D721Med (cell line): ENCODE data around the gene ATG4B.

Source experiments
- DNase-seq: peaks from one replicate; pipeline ENCODE4 v3.0.0; 2011; ENCODE audit warnings: low spot score; ENCODE audit not compliant: insufficient read length
- FAIRE-seq: peaks from 2 replicates; lab custom pipeline; 2011; peaks lifted over from hg19 to GRCh38; lab: Jason Lieb, UNC
- CTCF ChIP-seq: IDR thresholded peaks from 2 replicates; pipeline ENCODE4 v1.5.1; 2012; ENCODE audit warnings: mild to moderate bottlenecking, control low read depth; ENCODE audit not compliant: insufficient read depth; ENCODE audit errors: missing control alignments

Gene ATG4B

DNA sequence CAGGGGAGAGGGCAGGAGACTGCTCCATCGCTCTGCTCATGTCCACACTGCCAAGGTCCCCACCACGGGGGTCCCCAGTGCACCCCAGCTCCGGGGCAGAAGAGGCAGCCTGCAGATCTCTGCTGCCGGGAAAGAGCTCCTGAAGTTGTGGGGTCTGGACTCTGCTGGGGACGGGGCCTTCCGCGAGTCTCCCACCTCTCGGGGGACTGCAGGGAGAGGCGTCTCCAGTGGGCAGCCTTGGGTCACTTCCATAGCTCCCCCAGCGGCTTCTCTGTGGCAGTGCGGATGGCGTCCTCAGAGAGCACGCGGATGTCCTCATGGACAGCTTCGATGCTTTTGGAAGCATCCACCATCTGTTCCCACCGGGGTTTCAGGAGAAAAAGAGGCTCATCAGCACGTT is 38.4 kb downstream of the ATG4B start:
- DNase-seq (no peak), FAIRE-seq (no peak)
- TF ChIP-seq CTCF: no peak

GRCh38 chr2:241676665-241677064 is 39.2 kb downstream of the ATG4B start:
- no peak for TF ChIP-seq CTCF
- FAIRE-seq: no peak

GRCh38 chr2:241677392-241677791 is 39.9 kb downstream of the ATG4B start:
- FAIRE-seq: no peak
- no peak for TF ChIP-seq CTCF
- no peak for DNase-seq

More at GRCh38 chr2:241676665-241677064, 39.2 kb downstream of the ATG4B start:
- DNase-seq: no peak

DNA sequence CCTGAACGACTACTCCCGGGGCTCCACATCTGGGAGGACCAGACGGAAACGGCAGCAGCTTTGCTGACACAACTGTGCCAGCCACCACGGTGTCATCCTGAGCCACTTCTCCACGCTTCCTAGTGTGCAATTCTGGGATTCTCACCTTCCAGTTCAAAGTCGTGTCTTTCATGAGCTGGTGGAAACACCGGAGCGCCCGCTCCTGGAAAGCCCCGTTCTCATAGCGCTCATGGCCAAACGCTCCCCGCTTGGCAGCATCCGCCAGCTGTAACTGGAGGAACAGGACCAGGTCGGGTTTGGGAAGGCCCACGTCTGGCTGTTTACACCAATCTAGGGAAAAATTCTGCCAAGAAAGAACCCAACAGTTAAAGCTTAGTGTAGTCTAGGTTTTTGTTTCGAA is 40.8 kb downstream of the ATG4B start:
- FAIRE-seq (no peak), DNase-seq (no peak)
- TF ChIP-seq CTCF: no peak

DNA sequence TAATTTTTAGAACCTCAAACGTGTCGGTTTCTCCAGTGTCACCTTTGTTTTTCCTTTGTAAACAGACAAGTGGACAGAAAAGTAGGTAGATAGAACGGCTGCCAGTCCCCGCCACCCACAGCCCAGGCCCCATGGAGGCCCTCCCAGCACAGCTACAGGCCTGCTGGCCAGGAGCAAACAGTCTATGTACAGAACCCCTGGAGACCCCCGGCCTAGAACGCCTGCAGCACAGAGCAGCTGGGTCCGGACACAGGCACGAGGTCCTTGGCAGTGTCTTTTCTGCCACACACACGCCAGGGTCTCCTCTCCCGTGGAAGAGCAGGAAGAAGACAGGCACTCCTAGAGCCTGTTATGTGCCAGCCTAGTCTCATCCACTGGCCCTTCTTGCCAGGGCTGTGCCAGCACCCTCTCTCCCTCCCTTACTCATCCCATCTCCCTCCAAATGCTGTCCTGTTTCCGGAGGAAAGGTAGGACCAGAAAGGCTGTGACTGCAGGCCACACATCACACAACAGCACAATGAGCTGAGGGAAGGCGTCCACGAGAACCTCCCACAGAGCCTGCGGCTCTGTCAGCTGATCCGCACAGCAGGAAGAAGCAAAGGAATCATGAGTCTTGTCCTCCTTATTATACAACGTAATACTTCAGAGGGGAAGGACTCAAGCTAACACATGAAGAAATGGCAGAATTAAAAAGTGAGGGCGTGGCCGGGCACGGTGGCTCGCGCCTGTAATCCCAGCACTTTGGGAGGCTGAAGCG is 41.5 kb downstream of the ATG4B start:
- FAIRE-seq (no peak), DNase-seq (no peak)
- TF ChIP-seq CTCF: no peak

DNA sequence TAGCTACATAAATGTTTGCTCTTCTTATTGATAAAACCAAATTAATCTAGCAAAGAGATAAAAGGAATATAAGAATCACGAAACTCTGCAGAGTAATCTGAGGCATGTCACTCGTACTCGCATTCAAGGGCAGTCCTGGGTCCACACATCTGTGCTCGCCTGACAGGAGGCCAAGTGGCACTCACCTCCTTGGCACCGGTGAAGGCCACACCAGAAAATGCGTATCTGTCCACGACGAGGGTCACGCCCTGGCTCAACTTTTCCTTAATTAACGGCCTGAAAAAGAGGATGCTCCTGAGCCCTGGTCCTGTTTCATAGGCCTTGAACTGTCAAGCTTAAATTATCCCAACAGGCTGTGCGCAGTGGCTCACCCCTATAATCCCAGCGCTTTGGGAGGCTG is 42.6 kb downstream of the ATG4B start:
- DNase-seq (no peak), FAIRE-seq (no peak)
- no peak for TF ChIP-seq CTCF

DNA sequence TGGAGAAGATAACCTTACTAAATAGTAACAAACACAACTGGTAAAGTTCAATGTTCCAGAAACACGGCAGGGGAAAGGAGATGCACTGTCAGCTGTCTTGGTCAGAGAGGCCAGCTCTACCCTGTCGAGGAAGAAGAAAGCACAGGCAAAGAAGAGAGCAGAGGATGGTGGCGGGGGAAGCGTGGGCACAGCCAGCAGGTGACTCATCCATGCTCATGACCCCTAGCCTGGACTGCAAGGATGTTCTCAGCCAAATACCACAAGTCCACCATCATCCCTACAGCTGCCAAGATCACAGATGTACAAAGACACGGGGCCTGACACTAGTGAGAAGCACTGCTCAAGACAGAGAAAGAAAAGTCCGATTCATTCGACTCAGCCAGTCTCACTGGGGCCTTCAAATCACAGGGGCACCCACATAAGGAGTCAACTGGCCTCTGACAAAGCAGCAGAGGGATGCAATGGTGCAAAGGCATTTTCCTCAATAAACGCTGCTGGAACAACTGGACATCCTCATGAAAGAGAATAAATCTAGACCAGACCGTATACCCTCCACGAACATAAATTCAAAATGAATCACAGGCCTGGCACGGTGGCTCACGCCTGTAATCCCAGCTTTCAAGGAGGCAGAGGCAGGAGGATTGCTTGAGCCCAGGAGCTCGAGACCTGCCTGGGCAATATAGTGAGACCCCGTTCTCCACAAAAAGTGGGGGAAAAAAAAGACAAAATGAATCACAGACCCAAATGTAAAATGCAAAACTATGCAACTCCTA is 43.5 kb downstream of the ATG4B start:
- FAIRE-seq: no peak
- DNase-seq: no peak

More for the DNA sequence above, 43.5 kb downstream of the ATG4B start:
- no peak for TF ChIP-seq CTCF
